HepG2 (cell line): ENCODE measurements around the gene SNX4. TPM values are rescaled to one million over a fixed set of nuclear protein-coding genes. Genes with fewer than 3 reads are reported as not detected.

Experiments used
- ATAC-seq: fragments of 200-7000 bp; cut with Tn5 transposase; 3 replicates; pipeline ENCODE4 v1.9.1; 2020; ENCODE audit warnings: mild to moderate bottlenecking, moderate library complexity
- BruUV-seq: library from RNA; stranded (reverse); fragments of 400-500 nt; replicated peaks from 2 replicates; lab custom pipeline; 2021; lab: Mats Ljungman, UMichigan
- CTCF ChIA-PET: fragments of 300-600 bp; formaldehyde crosslinking; extraction: SDS; loops from one replicate; lab custom pipeline; 2021; ENCODE audit warnings: low total read pairs, inconsistent platforms, low intra/inter-chr PET ratio; lab: Yijun Ruan, JAX
- POLR2A ChIA-PET: fragments of 350-600 bp; sonication (Branson Sonifier 250); formaldehyde crosslinking; loops from one replicate; lab custom pipeline; 2020; ENCODE audit warnings: antibody characterized with exemption, inconsistent platforms; lab: Yijun Ruan, JAX
- DNase-seq: peaks from one replicate; pipeline ENCODE4 v3.0.0-alpha.2; 2015; ENCODE audit warnings: low spot score
- FAIRE-seq: peaks from 3 replicates; lab custom pipeline; 2011; peaks lifted over from hg19 to GRCh38; lab: Jason Lieb, UNC
- H2AFZ ChIP-seq: one replicate; pipeline ENCODE4 v1.6.1; 2011; ENCODE audit warnings: low read length, inconsistent platforms
- H3K27ac ChIP-seq: fragments of 300-600 bp; 3 replicates; pipeline ENCODE4 v1.8.0; 2011; ENCODE audit warnings: mixed run types, mild to moderate bottlenecking, mixed read lengths, low read length, inconsistent platforms; ENCODE audit not compliant: insufficient read depth; ENCODE audit errors: extremely low read length
- H3K27me3 ChIP-seq, 2 experiments: fragments of 200-600 bp in 1 of 2; 2 replicates in 1 of 2; 3 replicates in 1 of 2; pipeline versions ENCODE4 v1.6.0 to v1.8.0; 2011; ENCODE audit warnings: low read length in 2 of 2, mild to moderate bottlenecking in 2 of 2, moderate library complexity in 2 of 2, inconsistent platforms in 1 of 2; ENCODE audit not compliant: insufficient read depth in 2 of 2, control insufficient read depth in 1 of 2
- H3K36me3 ChIP-seq, 2 experiments: fragments of 200-600 bp in 1 of 2; replicated peaks in 1 of 2; 2 replicates in 1 of 2; 3 replicates in 1 of 2; pipeline versions ENCODE4 v1.5.1 to v1.8.0; 2011; ENCODE audit warnings: low read length in 2 of 2, inconsistent platforms in 1 of 2; ENCODE audit not compliant: insufficient read depth in 2 of 2, control insufficient read depth in 1 of 2
- H3K4me1 ChIP-seq: 2 replicates; pipeline ENCODE4 v1.5.1; 2012; ENCODE audit warnings: low read length, inconsistent platforms; ENCODE audit not compliant: insufficient read depth
- H3K4me2 ChIP-seq: 2 replicates; pipeline ENCODE4 v1.6.0; 2011; ENCODE audit warnings: low read depth, low read length, inconsistent platforms
- H3K4me3 ChIP-seq, 3 experiments: fragments of 200-600 bp in 1 of 3; sonication (generic), shearing (Covaris generic) in 1 of 3; replicated peaks in 1 of 3; 2 replicates each; pipeline ENCODE4 v1.5.1; 2011 to 2016; ENCODE audit warnings: low read length in 3 of 3, inconsistent platforms in 2 of 3, low read depth in 2 of 3, mild to moderate bottlenecking in 2 of 3, control low read depth in 1 of 3, mixed read lengths in 1 of 3; ENCODE audit not compliant: insufficient read depth in 1 of 3
- H3K79me2 ChIP-seq: one replicate; pipeline ENCODE4 v1.6.1; 2011; ENCODE audit warnings: low read length, inconsistent platforms; ENCODE audit not compliant: insufficient read depth
- H3K9ac ChIP-seq: 2 replicates; pipeline ENCODE4 v1.6.0; 2011; ENCODE audit warnings: mild to moderate bottlenecking, low read depth, low read length, inconsistent platforms; ENCODE audit not compliant: insufficient read depth
- H3K9me3 ChIP-seq: 2 replicates; pipeline ENCODE4 v1.5.1; 2012; ENCODE audit warnings: mild to moderate bottlenecking, low read length
- H4K20me1 ChIP-seq: 2 replicates; pipeline ENCODE4 v1.6.0; 2011; ENCODE audit warnings: inconsistent platforms, mild to moderate bottlenecking, low read length, moderate library complexity; ENCODE audit not compliant: insufficient read depth
- ARNTL ChIP-seq: sonication (generic); formaldehyde crosslinking; IDR thresholded peaks from 2 replicates; pipeline ENCODE4 v1.4.0; 2020; ENCODE audit warnings: mild to moderate bottlenecking, missing genetic modification reagents
- CREM ChIP-seq, 2 experiments: sonication (generic) in 1 of 2; formaldehyde crosslinking in 1 of 2; IDR thresholded peaks; 2 replicates each; pipeline versions ENCODE4 v1.4.0 to v1.6.1; 2016 to 2020; ENCODE audit warnings: antibody characterized with exemption in 1 of 2, mild to moderate bottlenecking in 1 of 2, missing genetic modification reagents in 1 of 2
- FOSL1 ChIP-seq: sonication (generic); formaldehyde crosslinking; IDR thresholded peaks from 2 replicates; pipeline ENCODE4 v1.9.0; 2021; ENCODE audit warnings: missing genetic modification reagents, borderline replicate concordance
- NFKB2 ChIP-seq: sonication (generic); formaldehyde crosslinking; IDR thresholded peaks from 2 replicates; pipeline ENCODE4 v1.4.0; 2020; ENCODE audit warnings: missing genetic modification reagents, borderline replicate concordance
- POLR2A ChIP-seq, 2 experiments: IDR thresholded peaks; 2 replicates each; pipeline ENCODE4 v1.6.1; 2011; ENCODE audit warnings: low read depth in 2 of 2, low read length in 2 of 2, mild to moderate bottlenecking in 1 of 2, moderate library complexity in 1 of 2; ENCODE audit not compliant: insufficient read depth in 1 of 2
- REL ChIP-seq: sonication (generic); formaldehyde crosslinking; conservative IDR thresholded peaks from 2 replicates; pipeline ENCODE4 v1.8.0; 2022; ENCODE audit warnings: mild to moderate bottlenecking, missing genetic modification reagents, moderate library complexity
- SCMH1 ChIP-seq: sonication (generic); formaldehyde crosslinking; IDR thresholded peaks from 2 replicates; pipeline ENCODE4 v1.9.0; 2021; ENCODE audit warnings: missing genetic modification reagents, mild to moderate bottlenecking, borderline replicate concordance
- SP1 ChIP-seq, 2 experiments: fragments of 450-650 bp in 1 of 2; sonication (generic) in 1 of 2; formaldehyde crosslinking in 1 of 2; IDR thresholded peaks; 2 replicates each; pipeline versions ENCODE4 v1.4.0 to v1.6.1; 2016 to 2020; ENCODE audit warnings: missing genetic modification reagents in 1 of 2
- ZNF543 ChIP-seq: sonication (generic); formaldehyde crosslinking; IDR thresholded peaks from 2 replicates; pipeline ENCODE4 v1.4.0; 2020; ENCODE audit warnings: mild to moderate bottlenecking, missing genetic modification reagents
- ZSCAN25 ChIP-seq: sonication (generic); formaldehyde crosslinking; IDR thresholded peaks from 2 replicates; pipeline ENCODE4 v1.8.0; 2022; ENCODE audit warnings: mild to moderate bottlenecking, missing genetic modification reagents
- WGBS: methylation state at CpG from one replicate; pipeline ENCODE4 v1.1.6; 2017; ENCODE audit warnings: low lambda C conversion rate; 5-methylcytosine and 5-hydroxymethylcytosine counted together
- in situ Hi-C: cut with HindIII; loops from 2 replicates; pipeline ENCODE4 v1.10.0; 2017; ENCODE audit warnings: low pct_unique_long_range_greater_than_20kb; ENCODE audit not compliant: extremely low pct_ligation_motif_present
- intact Hi-C: fragments of 100-400 bp; cut with micrococcal nuclease; formaldehyde crosslinking; loops from one replicate; pipeline ENCODE4 v1.10.0; 2022; ENCODE audit not compliant: unreplicated experiment
- polyA plus RNA-seq, 8 experiments: library from polyadenylated mRNA; depleted of rRNA in 3 of 8; stranded (reverse) in 7 of 8; unstranded in 1 of 8; fragments of >200 nt; fragmentation: Illumina TruSeq in 4 of 8; extraction: Trizol in 4 of 8; gene quantifications; 2 replicates each; pipeline versions ENCODE4 v1.2.1 to v1.2.3, GENCODE V29; 2011 to 2016; ENCODE audit warnings: low read depth in 4 of 8, missing spikeins in 1 of 8, mixed read lengths in 1 of 8; ENCODE audit not compliant: insufficient read depth in 1 of 8
- total RNA-seq, 5 experiments: library from RNA; depleted of rRNA; stranded (reverse); fragments of >200 nt; fragmentation: Illumina TruSeq; extraction: Trizol; gene quantifications; 2 replicates each; pipeline ENCODE4 v1.2.3, GENCODE V29; 2016; ENCODE audit warnings: low read depth in 1 of 5
- TF ChIP-seq, protein P1 (sequence below): fragments of 450-650 bp; IDR thresholded peaks from 2 replicates; pipeline ENCODE4 v1.6.1; 2017
- TF ChIP-seq, protein P2 (sequence below): IDR thresholded peaks from 2 replicates; pipeline ENCODE4 v1.6.1; 2012; ENCODE audit warnings: inconsistent platforms
- TF ChIP-seq, protein P3 (sequence below): sonication (generic); formaldehyde crosslinking; IDR thresholded peaks from 2 replicates; pipeline ENCODE4 v1.4.0; 2020; ENCODE audit warnings: missing genetic modification reagents
- TF ChIP-seq, protein P4 (sequence below): sonication (generic); formaldehyde crosslinking; IDR thresholded peaks from 2 replicates; pipeline ENCODE4; 2020; ENCODE audit warnings: missing genetic modification reagents, mild to moderate bottlenecking, borderline replicate concordance

SNX4 gene
- total and polyA plus RNA-seq, 2 of the 13 experiments (the other 11 are each of a cell fraction or from before 2014, with no cell fraction given), result 18.1 to 73.6 TPM

DNA sequence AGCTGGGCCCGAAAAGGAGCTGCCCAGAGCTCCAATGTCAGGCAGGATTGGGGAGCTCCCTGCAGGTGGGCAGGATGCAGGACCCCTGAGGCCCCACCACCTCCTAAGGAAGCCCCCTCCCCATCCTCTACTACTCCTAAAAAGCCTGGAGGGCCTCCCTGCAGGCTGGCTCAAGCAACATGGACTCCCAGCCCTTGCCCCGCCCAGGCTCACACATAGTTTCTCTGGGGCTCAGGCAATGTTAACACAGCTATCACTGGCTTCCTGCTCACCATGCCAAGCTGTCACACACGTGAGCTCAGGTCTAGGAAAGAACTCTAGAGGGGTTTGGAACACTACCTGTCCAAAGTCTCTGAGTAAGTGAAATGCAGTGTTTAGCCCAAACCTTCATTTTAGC lies 79.4 kb downstream of the SNX4 start:
- 20% methylated on average over 1 of the region's 3 CpGs for WGBS
- Histone ChIP-seq H3K9me3 (no peaks in the 10 kb centered on the region), H3K27me3 (no peaks in the 10 kb centered on the region), H3K4me2 (peak overlapping the region; percentile 83), H4K20me1 (no peaks in the 10 kb centered on the region), H3K4me1 (peaks cover 47% of the 10 kb centered on the region), H3K4me3 (peak overlapping the region in 2 of 3 experiments; percentile 36 to 56; a peak in 4 of 6 replicates), H3K27ac (peak overlapping the region; percentile 40), H3K36me3 (no peaks in the 10 kb centered on the region), H2AFZ (peak overlapping the region; percentile 83), H3K79me2 (no peaks in the 10 kb centered on the region), H3K9ac (peak overlapping the region; percentile 58)
- ChIA-PET CTCF (no interaction called here), POLR2A (interaction anchor here (0.5 to 3.0 kb wide), 4 partner anchors 12 to 65 kb away, joined by 3 to 13 read pairs (median 5); partner anchors contain the start of gene ZNF148)
- in situ Hi-C loops (loop anchor here (25.0 kb wide), 1 partner anchor 453 kb away; no protein-coding TSS in a partner anchor), intact Hi-C loops (loop anchor here (5.0 kb wide), 1 partner anchor 443 kb away; no protein-coding TSS in a partner anchor)
- ATAC-seq (peak; percentile 92), DNase-seq (peak; percentile 67), FAIRE-seq (peak; percentile 8)
- BruUV-seq, result no TSS peak
- no peak for TF ChIP-seq REL (CRISPR knock-in tag)
- TF ChIP-seq, protein P1, sequence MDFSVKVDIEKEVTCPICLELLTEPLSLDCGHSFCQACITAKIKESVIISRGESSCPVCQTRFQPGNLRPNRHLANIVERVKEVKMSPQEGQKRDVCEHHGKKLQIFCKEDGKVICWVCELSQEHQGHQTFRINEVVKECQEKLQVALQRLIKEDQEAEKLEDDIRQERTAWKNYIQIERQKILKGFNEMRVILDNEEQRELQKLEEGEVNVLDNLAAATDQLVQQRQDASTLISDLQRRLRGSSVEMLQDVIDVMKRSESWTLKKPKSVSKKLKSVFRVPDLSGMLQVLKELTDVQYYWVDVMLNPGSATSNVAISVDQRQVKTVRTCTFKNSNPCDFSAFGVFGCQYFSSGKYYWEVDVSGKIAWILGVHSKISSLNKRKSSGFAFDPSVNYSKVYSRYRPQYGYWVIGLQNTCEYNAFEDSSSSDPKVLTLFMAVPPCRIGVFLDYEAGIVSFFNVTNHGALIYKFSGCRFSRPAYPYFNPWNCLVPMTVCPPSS, result no peak
- TF ChIP-seq ZNF543, result no peak
- no peak for TF ChIP-seq NFKB2 (CRISPR knock-in tag)
- TF ChIP-seq, protein P2, sequence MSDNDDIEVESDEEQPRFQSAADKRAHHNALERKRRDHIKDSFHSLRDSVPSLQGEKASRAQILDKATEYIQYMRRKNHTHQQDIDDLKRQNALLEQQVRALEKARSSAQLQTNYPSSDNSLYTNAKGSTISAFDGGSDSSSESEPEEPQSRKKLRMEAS, result 0 out of 2 replicates have a peak, but pooled peaks have one; percentile 15
- no peak for TF ChIP-seq FOSL1 (CRISPR knock-in tag)
- TF ChIP-seq POLR2A (IDR thresholded peaks at IDR 0.05; ENCODE audit: insufficient read depth in 1 of 2, low read depth in 2 of 2, low read length in 2 of 2), result 0 out of 4 replicates have a peak, but pooled peaks of 1 of the 2 experiments have one; percentile 32
- TF ChIP-seq, protein P3, sequence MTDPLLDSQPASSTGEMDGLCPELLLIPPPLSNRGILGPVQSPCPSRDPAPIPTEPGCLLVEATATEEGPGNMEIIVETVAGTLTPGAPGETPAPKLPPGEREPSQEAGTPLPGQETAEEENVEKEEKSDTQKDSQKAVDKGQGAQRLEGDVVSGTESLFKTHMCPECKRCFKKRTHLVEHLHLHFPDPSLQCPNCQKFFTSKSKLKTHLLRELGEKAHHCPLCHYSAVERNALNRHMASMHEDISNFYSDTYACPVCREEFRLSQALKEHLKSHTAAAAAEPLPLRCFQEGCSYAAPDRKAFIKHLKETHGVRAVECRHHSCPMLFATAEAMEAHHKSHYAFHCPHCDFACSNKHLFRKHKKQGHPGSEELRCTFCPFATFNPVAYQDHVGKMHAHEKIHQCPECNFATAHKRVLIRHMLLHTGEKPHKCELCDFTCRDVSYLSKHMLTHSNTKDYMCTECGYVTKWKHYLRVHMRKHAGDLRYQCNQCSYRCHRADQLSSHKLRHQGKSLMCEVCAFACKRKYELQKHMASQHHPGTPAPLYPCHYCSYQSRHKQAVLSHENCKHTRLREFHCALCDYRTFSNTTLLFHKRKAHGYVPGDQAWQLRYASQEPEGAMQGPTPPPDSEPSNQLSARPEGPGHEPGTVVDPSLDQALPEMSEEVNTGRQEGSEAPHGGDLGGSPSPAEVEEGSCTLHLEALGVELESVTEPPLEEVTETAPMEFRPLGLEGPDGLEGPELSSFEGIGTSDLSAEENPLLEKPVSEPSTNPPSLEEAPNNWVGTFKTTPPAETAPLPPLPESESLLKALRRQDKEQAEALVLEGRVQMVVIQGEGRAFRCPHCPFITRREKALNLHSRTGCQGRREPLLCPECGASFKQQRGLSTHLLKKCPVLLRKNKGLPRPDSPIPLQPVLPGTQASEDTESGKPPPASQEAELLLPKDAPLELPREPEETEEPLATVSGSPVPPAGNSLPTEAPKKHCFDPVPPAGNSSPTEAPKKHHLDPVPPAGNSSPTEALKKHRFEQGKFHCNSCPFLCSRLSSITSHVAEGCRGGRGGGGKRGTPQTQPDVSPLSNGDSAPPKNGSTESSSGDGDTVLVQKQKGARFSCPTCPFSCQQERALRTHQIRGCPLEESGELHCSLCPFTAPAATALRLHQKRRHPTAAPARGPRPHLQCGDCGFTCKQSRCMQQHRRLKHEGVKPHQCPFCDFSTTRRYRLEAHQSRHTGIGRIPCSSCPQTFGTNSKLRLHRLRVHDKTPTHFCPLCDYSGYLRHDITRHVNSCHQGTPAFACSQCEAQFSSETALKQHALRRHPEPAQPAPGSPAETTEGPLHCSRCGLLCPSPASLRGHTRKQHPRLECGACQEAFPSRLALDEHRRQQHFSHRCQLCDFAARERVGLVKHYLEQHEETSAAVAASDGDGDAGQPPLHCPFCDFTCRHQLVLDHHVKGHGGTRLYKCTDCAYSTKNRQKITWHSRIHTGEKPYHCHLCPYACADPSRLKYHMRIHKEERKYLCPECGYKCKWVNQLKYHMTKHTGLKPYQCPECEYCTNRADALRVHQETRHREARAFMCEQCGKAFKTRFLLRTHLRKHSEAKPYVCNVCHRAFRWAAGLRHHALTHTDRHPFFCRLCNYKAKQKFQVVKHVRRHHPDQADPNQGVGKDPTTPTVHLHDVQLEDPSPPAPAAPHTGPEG (CRISPR knock-in tag), result no peak
- TF ChIP-seq CREM (IDR thresholded peaks at IDR 0.05), result no peak
- no peak for TF ChIP-seq CREM (CRISPR knock-in tag; IDR thresholded peaks at IDR 0.05)
- TF ChIP-seq ARNTL, result 0 out of 2 replicates have a peak, but pooled peaks have one; percentile 33
- TF ChIP-seq ZSCAN25 (CRISPR knock-in tag), result no peak
- TF ChIP-seq SCMH1 (CRISPR knock-in tag), result no peak
- no peak for TF ChIP-seq SP1 (IDR thresholded peaks at IDR 0.05)
- no peak for TF ChIP-seq SP1 (CRISPR knock-in tag; IDR thresholded peaks at IDR 0.05)
- TF ChIP-seq, protein P4, sequence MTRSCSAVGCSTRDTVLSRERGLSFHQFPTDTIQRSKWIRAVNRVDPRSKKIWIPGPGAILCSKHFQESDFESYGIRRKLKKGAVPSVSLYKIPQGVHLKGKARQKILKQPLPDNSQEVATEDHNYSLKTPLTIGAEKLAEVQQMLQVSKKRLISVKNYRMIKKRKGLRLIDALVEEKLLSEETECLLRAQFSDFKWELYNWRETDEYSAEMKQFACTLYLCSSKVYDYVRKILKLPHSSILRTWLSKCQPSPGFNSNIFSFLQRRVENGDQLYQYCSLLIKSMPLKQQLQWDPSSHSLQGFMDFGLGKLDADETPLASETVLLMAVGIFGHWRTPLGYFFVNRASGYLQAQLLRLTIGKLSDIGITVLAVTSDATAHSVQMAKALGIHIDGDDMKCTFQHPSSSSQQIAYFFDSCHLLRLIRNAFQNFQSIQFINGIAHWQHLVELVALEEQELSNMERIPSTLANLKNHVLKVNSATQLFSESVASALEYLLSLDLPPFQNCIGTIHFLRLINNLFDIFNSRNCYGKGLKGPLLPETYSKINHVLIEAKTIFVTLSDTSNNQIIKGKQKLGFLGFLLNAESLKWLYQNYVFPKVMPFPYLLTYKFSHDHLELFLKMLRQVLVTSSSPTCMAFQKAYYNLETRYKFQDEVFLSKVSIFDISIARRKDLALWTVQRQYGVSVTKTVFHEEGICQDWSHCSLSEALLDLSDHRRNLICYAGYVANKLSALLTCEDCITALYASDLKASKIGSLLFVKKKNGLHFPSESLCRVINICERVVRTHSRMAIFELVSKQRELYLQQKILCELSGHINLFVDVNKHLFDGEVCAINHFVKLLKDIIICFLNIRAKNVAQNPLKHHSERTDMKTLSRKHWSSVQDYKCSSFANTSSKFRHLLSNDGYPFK (CRISPR knock-in tag), result peak; percentile 37; the same call in 1 of the 2 replicates
